GM21423 (cell line): ENCODE measurements around the gene PPFIA4.
"Not testable (repeated sequence)": the region's sequence is repeated elsewhere in the genome, so short reads cannot be mapped to it uniquely, and the experiment has no call there.

Experiments used
- ATAC-seq: cut with Tn5 transposase; IDR thresholded peaks from one replicate; pipeline ENCODE4 v1.9.1; 2021; ENCODE audit warnings: mild to moderate bottlenecking, moderate library complexity; ENCODE audit not compliant: unreplicated experiment

The PPFIA4 gene

GRCh38 chr1:203011582-203011981 lies 14.7 kb upstream of the PPFIA4 start:
- no peak for ATAC-seq

DNA sequence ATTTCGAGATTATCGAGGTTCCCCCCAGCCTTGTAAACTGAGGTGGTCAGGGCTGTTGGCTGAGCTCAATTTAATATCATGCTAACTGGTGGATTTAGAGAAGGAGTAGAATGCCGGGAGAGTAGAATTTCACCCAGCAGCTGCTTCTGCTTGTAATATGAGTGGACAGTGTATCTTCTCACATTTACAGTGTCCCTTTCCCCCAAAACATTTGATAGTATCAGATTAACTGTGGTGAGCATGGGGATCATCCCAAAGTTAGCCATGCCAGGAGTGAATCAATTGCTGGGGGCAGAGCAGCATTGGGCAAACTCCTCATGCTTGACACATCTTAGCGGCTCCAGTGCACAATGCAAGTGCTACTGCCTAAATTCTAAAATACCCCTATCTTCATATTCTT lies 9.2 kb upstream of the PPFIA4 start:
- no peak for ATAC-seq

DNA sequence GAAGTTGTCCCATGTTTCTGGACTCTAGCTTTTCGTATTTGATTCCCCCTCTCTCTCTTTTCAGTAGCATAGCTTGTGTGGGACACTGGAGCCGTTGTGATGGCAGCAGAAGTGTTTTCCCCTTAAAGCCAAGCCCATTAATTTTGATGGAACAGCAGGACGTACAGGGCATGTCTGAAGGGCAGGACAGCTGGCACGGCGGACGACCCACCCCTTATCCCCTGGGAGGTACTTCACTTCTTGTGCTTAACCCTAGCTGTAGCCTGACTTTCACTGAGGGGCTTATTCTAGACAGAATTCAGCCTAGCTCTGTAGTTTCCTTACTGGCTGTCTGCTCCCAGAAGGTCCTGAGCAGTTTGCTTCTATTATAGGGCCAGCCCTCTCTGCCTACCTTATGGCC lies 8.6 kb upstream of the PPFIA4 start:
- no peak for ATAC-seq

GRCh38 chr1:203022855-203023254 lies 3.4 kb upstream of the PPFIA4 start:
- ATAC-seq, result not testable (repeated sequence)

DNA sequence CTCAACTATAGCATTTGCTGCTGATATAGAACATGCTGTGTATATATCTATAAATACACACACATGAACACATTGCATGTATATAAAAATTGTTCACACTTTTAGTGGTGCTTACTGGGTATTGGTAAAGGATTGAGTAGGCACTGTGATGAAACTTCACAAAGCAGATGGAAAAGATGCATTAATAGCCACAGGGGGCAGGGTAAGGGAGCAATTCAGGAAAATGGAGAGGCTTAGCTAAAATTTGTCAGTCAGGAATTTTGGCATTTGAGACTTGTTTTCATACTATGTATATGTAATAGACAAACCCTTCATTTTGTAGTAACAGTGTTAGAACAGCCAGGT lies 633 bp upstream of the PPFIA4 start:
- ATAC-seq, result no peak

DNA sequence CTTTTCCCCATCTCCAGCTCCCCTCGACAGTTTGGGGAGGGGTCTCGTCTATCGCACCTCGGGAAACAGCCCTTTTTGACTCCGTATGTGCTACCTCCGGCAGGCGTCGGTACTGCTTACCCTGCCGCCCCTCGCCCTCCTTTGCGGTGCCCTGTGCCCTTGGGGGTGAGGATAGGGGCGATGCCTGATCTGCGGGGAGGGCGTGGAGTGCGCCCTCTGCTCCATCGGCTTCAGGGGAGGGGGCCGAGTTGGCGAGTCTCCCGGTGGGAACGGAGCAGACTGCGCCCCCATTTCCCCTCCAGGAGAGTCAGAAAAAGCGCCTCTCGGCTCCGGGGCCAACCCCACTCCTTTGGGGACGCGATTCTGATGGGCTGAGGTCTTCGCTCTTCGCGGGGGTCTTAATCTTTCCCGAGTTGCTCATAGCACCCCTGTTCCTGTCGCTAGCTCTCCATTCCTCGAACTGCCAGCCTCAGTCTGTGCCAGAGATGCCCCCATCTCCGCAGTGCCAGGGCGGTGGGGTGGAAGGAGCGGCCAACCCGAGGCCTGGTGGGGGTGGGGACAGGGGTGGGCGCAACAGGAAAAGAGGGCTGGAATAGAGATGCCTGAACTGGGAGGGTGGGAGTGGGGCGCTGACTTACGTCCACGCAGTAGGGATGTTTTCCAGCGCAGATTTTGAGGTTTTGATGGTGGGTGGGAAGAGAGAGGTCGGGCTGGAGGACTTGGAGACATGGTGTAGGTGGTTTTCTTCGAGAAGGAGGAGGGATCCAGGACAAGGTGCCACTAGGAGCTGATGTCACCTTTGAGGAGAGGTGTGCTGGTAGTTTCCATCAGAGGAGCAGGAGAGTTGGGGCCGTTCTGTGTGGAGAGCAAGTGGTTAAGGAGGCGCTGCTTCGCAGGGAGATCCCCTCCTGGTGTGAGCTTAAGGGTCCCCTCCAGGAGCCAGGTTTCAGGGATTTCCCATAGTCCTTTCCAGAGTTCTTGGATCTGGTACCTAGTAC lies 674 bp downstream of the PPFIA4 start:
- no peak for ATAC-seq

DNA sequence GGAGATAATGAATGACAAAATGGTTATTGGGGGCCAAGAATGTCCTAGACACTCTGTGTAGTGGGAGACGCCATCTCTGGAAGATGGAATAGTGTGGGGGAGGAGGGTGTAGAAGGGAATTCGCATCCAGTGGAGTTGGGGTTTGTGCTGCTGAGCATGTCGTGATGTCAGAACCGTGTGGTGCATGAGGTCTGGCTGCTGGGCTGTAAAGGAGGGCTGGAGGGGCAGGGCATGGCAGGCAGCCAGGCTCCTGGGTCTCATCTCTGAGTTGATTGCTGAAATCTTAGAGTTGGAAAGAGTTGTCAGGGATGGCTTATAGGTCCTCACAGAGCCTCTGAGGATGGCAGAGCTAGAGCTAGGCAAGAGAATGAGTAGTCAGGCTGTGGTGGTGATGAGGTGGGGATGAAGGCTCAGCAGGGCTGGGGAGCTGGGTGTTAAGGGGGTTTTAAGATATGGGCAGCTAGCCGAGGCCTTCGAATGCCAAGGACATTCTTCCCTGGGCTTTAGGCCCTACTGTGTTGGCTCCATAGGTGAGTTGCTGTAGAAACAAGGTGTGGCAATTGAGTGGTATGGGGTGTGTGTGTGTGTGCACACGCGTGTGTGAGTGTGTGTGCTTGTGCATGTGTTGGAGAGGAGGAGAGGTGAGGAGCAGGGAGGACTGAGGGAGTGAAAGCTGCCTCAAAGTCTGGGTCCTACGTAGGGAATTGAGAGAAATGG lies 1.9 kb downstream of the PPFIA4 start:
- no peak for ATAC-seq

- no peak for ATAC-seq
Observed at GRCh38 chr1:203028784-203029553, 2.7 kb downstream of the PPFIA4 start.

DNA sequence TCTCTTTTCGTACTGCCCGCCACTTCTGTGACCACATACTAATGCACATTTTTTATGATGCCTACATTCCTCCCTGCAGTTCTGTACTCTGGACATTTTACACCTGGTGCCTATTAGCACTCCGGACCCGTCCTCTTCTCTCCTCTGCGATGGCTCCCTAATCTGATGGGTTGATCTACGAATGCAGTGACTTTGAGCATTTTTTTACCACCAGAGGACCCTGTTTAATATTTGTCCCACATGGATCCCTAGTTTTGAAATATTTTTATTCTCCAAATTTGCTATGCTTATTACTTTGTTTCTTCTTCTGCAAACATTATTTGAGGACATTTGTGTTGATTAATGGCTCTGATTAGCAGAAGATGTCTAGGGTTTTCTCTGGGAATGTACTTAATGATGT lies 5.2 kb downstream of the PPFIA4 start:
- ATAC-seq, result no peak

DNA sequence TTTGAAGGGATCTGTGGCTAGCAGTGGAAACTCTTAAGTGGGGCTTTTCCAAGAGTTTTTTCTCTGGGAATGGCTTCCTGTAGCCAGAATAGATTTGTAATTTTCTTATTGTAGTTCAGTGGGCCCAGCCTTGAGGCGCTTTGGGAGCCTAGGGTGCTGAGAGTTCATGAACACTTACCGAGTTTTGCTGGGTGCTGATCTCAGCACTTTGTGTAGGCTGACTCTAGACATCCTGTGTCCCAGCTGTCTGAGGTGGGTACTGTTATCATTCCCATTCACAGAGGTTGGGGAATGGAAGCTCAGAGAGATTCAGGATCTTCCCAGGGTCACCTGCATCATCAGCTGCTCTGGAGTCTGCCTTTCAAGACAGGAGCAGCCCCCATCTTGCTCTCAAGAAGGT lies 7.0 kb downstream of the PPFIA4 start:
- no peak for ATAC-seq

DNA sequence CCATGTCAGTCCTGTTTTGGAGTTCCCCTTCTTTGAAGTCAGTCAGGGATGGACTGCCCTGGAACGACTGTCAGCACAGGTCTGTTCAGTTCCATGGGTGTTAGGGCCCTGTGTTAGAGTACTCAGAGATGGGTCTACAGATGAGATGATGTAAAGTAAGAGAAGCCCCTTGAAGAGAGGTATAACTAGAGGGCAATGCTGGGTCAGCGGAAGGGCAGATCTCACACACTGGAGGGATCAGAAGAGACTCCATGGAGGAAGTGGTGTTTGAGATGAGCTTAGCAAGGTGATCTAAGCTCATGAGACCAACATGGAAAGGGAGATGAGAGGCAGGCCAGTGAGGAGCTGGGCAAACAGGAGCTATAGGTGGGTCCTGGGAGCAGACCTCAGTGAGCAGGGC lies 7.6 kb downstream of the PPFIA4 start:
- ATAC-seq, result no peak

DNA sequence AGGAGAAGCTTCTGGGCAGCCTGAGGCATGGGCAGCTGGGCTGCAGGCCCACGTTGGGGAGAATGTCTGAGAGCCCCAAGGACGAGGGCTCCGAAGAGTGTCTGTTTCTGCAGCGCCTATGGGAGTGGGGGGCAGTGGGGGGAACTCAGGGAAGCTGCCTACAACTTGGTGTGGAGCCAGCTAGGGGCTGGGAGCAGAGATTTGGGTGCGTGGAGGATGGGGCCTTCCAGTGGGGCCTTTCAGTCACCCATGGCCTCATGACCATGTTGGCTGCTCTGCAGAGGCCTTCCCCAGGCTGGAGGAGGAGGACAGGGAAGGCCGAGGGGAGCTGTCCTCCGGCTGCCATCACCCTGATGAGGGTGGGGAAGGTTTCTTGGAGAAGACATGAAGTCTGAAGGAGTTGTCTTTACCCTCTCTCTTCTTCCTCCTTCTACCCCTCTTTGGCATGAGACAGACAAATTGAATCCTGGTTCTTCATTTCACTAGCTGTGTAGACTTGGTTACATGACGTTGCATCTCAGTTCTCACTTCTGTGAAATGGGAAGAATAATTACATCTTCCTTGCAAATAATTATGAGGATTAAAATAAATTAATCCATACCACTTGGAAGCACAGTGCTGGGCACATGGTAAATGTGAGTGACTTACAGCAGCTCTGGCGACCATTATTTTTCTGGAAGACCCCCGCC lies 8.3 kb downstream of the PPFIA4 start:
- no peak for ATAC-seq

DNA sequence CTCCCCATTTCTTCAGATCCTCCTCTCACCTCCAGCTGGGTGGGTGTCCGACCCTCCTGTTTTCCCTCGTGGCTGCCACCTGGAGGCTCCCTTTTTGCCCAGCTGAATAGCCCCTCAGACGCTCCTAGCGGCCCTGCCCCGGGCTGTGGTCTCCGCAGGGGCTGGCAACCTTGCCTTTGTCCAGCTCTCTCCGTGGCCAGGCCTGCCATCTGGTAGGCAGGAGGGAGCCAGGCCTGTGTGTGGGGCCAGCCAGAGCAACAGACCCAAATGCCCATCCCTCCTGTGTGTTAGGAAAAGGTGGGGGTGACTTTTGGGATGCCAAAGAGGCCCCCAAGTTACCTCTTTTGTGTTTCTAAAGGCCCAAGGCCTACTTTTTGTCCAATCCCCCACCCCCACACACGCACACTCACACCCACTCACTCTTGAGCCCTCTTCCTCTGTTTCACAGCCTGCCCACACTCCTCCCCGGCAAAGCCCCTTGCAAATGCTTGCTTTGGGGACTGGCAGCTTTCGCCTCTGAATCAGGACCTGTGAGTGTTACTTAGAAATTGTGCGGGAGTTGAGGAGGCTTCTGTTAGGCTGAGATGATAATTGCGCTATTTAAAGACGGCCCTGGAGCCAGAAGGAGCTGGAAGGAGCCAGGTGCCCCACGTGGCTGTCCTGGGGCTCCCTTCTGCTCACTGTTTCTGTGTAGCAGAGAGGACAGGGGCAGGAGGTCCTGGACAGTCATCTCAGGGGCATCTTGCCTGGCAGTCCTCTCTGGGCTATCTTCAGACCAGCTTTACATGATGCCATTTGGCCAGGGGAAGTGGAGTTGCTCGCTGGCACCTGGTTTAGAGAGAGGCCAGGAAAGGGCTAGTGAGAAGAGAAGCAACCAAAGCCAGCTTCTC lies 9.1 kb downstream of the PPFIA4 start:
- no peak for ATAC-seq

GRCh38 chr1:203036135-203036534 lies 9.8 kb downstream of the PPFIA4 start:
- no peak for ATAC-seq

- ATAC-seq, result no peak
Observed at GRCh38 chr1:203036537-203036936, 10.2 kb downstream of the PPFIA4 start.

DNA sequence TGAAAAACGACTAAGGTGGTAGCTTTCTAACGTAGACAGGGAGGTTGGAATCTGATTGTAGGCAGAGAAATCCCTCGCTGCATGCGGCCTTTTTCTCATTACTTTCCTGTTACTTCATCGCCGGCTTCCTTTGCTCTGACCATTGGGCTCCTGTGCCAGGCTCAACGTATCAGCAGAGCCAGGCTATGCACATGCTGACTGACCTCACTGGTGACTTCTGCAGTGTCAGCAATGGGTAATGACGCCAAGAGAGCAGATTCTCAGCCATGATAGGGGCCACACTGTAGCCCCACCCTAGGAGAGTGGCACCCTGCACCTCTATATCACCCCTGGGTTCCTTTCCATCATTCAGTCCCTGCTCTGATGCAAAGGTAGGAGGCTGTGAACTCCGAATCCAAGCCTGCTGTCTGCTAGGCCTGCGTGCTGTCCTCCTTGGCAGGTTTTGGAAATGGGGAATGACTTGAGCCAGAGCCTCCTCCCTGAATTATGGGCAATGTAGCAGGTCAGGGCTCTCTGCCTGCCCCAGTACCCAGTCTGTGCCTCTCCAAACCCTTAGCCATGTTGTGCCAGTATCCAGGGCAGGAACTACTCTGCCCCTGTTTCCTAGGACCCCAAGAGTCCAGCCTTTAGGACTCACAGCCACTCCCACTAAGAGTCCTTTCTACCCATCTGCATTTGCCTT lies 11.4 kb downstream of the PPFIA4 start:
- ATAC-seq, result no peak

DNA sequence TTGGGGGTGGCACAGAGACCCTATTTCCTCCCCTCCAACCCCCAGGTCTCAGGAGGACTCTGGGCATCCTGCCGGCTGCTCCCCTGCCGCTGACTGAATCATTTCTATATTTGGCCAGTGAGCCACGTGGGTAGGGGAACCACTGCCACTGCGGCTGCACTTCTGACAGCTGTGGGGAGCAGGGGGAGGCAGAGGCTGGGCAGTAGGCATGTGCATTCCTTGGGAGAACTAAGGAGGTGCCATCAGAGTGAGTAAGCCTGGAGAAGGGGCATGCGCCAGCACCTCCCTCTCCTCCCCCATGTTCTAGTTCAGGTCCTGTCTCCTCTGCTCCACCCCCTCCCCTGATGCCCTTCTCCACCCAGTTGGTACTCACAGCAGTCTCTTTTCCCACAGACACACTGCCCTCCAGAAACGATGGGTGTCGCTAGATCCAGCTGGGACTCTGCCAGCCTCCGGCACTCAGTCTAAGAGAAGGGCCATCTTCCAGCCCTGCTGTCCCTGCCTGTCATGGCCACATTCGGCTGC lies 12.0 kb downstream of the PPFIA4 start:
- ATAC-seq, result no peak

- ATAC-seq, result no peak
Observed at GRCh38 chr1:203038891-203039608, 12.8 kb downstream of the PPFIA4 start.
